Hepatocyte (in vitro differentiated cells): Measurements from ENCODE around the gene ABHD15. TPM values are rescaled to one million over a fixed set of nuclear protein-coding genes. Genes with fewer than 3 reads are reported as not detected.

Experiments used
- DNase-seq: peaks from one replicate; pipeline ENCODE4 v3.0.0-alpha.2; 2016; ENCODE audit warnings: low spot score
- H2AFZ ChIP-seq: fragments of 200-600 bp; sonication (generic); 2 replicates; pipeline ENCODE4 v1.6.0; 2016; ENCODE audit warnings: antibody characterized with exemption, mild to moderate bottlenecking
- H3K27ac ChIP-seq: fragments of 200-600 bp; sonication (generic); 2 replicates; pipeline ENCODE4 v1.5.1; 2016; ENCODE audit warnings: mild to moderate bottlenecking
- H3K27me3 ChIP-seq: fragments of 200-600 bp; sonication (generic); 2 replicates; pipeline ENCODE4 v1.6.1; 2016
- H3K36me3 ChIP-seq: fragments of 200-600 bp; sonication (generic); replicated peaks from 2 replicates; pipeline ENCODE4 v1.5.1; 2016; ENCODE audit warnings: low read depth; ENCODE audit not compliant: insufficient read depth
- H3K4me1 ChIP-seq: fragments of 200-600 bp; sonication (generic); 2 replicates; pipeline ENCODE4 v1.5.1; 2016; ENCODE audit warnings: mild to moderate bottlenecking, moderate library complexity; ENCODE audit not compliant: insufficient read depth
- H3K4me2 ChIP-seq: fragments of 200-600 bp; sonication (generic); 2 replicates; pipeline ENCODE4 v1.6.0; 2016
- H3K4me3 ChIP-seq: fragments of 200-600 bp; sonication (generic); 2 replicates; pipeline ENCODE4 v1.5.1; 2016; ENCODE audit warnings: mild to moderate bottlenecking
- H3K79me2 ChIP-seq: fragments of 200-600 bp; sonication (generic); 2 replicates; pipeline ENCODE4 v1.6.0; 2017; ENCODE audit warnings: mild to moderate bottlenecking
- H3K9me2 ChIP-seq: fragments of 200-600 bp; sonication (generic); replicated peaks from 2 replicates; pipeline ENCODE4 v1.6.0; 2017; ENCODE audit warnings: mild to moderate bottlenecking; ENCODE audit not compliant: insufficient read depth
- H3K9me3 ChIP-seq: fragments of 200-600 bp; sonication (generic); 2 replicates; pipeline ENCODE4 v1.5.1; 2016; ENCODE audit warnings: low read depth, mild to moderate bottlenecking
- H4K20me1 ChIP-seq: fragments of 200-600 bp; sonication (generic); 2 replicates; pipeline ENCODE4 v1.6.0; 2016; ENCODE audit warnings: mild to moderate bottlenecking; ENCODE audit not compliant: insufficient read depth, poor library complexity, severe bottlenecking
- CTCF ChIP-seq: fragments of 200-600 bp; sonication (generic); IDR thresholded peaks from 2 replicates; pipeline ENCODE4 v1.5.1; 2016; ENCODE audit warnings: antibody characterized with exemption, mild to moderate bottlenecking; ENCODE audit not compliant: poor library complexity
- EZH2 ChIP-seq: fragments of 200-600 bp; sonication (generic); IDR thresholded peaks from 2 replicates; pipeline ENCODE4 v1.6.1; 2016; ENCODE audit warnings: antibody characterized with exemption, mild to moderate bottlenecking, borderline replicate concordance
- EZH2phosphoT487 ChIP-seq: fragments of 200-600 bp; sonication (generic); IDR thresholded peaks from one replicate; pipeline ENCODE4 v1.6.1; 2018; ENCODE audit warnings: antibody characterized with exemption, mild to moderate bottlenecking, low read depth, moderate library complexity; ENCODE audit not compliant: unreplicated experiment, severe bottlenecking
- WGBS: methylation state at CpG from one replicate; pipeline ENCODE4 v1.1.6; 2016; ENCODE audit warnings: low lambda C conversion rate; ENCODE audit errors: missing lambda C conversion rate; 5-methylcytosine and 5-hydroxymethylcytosine counted together
- polyA plus RNA-seq: library from polyadenylated mRNA; unstranded; fragments of >200 nt; fragmentation: Nextera tagmentation; extraction: Ambion mirVana; gene quantifications from 2 replicates; pipeline ENCODE4 v1.2.1, GENCODE V29; 2016
- total RNA-seq: library from RNA; depleted of rRNA; stranded (reverse); fragments of >200 nt; gene quantifications from 2 replicates; pipeline ENCODE4 v1.2.3, GENCODE V29; 2014

The ABHD15 gene
- total and polyA plus RNA-seq, 2 experiments from 2014 or later, result 11.0 to 19.2 TPM

DNA sequence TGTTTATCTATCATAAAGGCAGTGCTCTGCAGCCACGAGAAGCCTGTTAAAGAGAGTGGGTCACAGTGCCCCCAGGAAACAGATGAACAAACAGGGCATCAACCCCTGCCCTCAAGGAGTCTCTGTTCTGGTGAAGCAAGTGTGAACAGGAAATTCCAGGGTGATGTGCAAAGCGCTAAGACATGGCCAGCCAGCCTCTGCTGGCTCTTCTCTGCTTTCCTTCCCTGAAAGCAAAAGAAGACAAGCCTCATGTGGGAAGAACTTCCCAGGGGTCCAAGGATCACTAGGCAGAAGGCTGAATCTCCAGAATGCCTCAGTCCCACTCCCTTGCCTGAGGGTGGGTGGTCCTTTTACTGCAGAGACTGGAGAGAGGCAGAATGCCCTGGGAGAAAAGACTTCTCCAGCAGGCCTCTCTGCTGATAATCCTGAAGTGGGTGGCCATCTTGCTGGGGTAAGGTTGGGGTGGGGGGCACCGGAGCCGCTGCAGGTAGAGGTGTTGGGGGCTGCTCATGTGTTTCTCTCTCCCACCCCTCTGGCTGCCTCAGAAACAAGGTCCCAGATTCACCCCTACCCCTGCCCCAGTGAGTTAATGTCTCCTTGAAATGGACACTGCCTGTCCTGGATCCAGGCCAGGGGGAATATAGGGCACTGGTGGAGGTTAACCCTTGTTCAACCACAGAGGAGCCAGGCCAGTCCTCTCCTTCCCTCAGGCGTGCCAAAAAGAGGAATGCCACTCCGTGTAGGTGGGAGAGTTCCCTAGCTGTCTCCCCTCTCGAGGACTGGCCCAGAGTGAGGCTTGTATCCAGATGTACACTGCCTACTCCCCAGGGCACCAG lies 28.5 kb upstream of the ABHD15 start:
- H3K27ac ChIP-seq, result no peak overlapping the region
- no peak for DNase-seq
- WGBS, result 58% methylated on average over 7 of the region's 7 CpGs

GRCh38 chr17:29594519-29595090 lies 27.8 kb upstream of the ABHD15 start:
- Histone ChIP-seq H4K20me1 (no peaks in the 10 kb centered on the region), H3K27ac (no peak overlapping the region), H3K79me2 (peaks cover 7% of the 10 kb centered on the region), H3K27me3 (no peaks in the 10 kb centered on the region), H3K9me3 (no peaks in the 10 kb centered on the region), H3K4me1 (peaks cover 42% of the 10 kb centered on the region), H3K4me2 (peak overlapping the region; percentile 99), H3K9me2 (no peaks in the 10 kb centered on the region), H3K36me3 (no peaks in the 10 kb centered on the region), H3K4me3 (no peak overlapping the region), H2AFZ (no peak overlapping the region)
- TF ChIP-seq EZH2phosphoT487 (no peak), CTCF (no peak), EZH2 (no peak)
- DNase-seq, result no peak
- 90% methylated on average over 11 of the region's 11 CpGs for WGBS

More for the DNA sequence above, 28.5 kb upstream of the ABHD15 start:
- Histone ChIP-seq H3K9me3 (no peaks in the 10 kb centered on the region), H3K4me1 (peaks cover 36% of the 10 kb centered on the region), H3K79me2 (peaks cover 7% of the 10 kb centered on the region), H4K20me1 (no peaks in the 10 kb centered on the region), H3K4me2 (no peak overlapping the region), H3K27me3 (no peaks in the 10 kb centered on the region), H3K9me2 (no peaks in the 10 kb centered on the region), H2AFZ (no peak overlapping the region), H3K4me3 (no peak overlapping the region), H3K36me3 (no peaks in the 10 kb centered on the region)
- no peak for TF ChIP-seq CTCF
- TF ChIP-seq EZH2, result no peak
- TF ChIP-seq EZH2phosphoT487, result no peak

GRCh38 chr17:29593591-29594518 lies 27.0 kb upstream of the ABHD15 start:
- peak overlapping the region; percentile 99 for H3K4me2 ChIP-seq
- H3K4me3 ChIP-seq, result peak overlapping the region; percentile 83
- H4K20me1 ChIP-seq, result no peaks in the 10 kb centered on the region
- TF ChIP-seq CTCF (peak; percentile 25), EZH2 (no peak), EZH2phosphoT487 (no peak)
- H3K4me1 ChIP-seq, result peaks cover 42% of the 10 kb centered on the region
- H3K27ac ChIP-seq, result no peak overlapping the region
- no peaks in the 10 kb centered on the region for H3K27me3 ChIP-seq
- peaks cover 5% of the 10 kb centered on the region for H3K79me2 ChIP-seq
- peak; percentile 72 for DNase-seq
- no peaks in the 10 kb centered on the region for H3K9me2 ChIP-seq
- H2AFZ ChIP-seq, result peak overlapping the region; percentile 89
- WGBS, result 5% methylated on average over 29 of the region's 64 CpGs
- H3K9me3 ChIP-seq, result no peaks in the 10 kb centered on the region
- no peaks in the 10 kb centered on the region for H3K36me3 ChIP-seq
